DMS 273 (cell line): ENCODE results near the gene NDUFB5.
A peak's percentile ranks its signal among the peaks of the same experiment; 100 is the strongest.
"Not testable (repeated sequence)": the region's sequence is repeated elsewhere in the genome, so short reads cannot be mapped to it uniquely, and the experiment has no call there.

Source experiments
- DNase-seq: peaks from one replicate; lab custom pipeline; 2025; ENCODE audit not compliant: unreplicated experiment; lab: John Stamatoyannopoulos, UW

The NDUFB5 gene

DNA sequence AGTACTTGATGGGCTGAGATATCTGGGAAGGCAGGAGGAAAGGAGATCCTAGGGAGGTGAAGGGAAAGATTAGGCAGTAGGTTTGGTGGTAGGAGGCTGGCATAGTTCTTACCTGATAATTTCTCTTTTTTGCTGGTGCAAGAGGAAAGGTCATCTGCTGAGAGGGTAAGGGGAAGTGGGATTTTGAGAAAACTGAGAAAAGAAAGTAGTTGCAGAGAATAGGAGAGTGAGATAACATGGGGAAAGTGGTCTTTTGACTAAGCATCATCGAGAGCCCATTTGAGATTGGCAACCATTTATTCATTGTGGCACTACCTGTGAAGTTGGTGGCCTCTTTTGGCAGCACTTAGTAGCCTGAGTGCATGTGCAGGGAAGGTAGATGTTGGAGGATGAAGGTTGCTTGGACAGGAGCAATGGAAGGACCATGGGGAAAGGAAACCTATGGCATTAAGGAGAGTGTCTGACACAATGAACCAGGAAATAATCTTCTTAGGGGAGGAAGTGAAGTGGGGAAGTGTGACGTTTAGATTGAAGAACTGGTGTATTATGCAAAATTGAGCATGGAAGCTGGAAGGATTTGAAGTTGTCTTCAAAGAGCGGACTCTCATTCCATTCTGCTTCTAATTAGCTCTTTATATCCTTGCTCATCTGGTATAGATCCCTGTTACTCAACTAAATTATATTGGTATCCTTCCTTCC lies 26.3 kb downstream of the NDUFB5 start:
- DNase-seq, result no peak

DNA sequence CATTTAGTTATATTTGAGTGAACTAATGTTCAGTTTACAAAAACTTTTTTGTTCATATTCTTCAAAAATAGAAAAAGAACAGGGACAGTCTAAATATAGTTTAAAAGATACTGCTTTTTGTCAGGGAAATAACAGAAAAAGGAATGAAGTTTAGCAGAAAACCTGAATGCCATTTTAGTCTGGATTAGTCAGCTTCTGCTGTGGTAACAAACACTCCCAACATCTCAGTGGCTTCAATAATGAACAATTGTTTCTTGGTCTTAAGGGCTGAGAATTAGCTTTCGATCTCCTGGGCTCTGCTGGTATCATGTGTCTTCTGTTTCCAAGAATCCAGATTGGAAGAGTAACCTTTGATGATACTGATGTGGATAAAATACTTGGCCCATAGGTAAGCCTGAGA lies 35.9 kb downstream of the NDUFB5 start:
- DNase-seq, result no peak

DNA sequence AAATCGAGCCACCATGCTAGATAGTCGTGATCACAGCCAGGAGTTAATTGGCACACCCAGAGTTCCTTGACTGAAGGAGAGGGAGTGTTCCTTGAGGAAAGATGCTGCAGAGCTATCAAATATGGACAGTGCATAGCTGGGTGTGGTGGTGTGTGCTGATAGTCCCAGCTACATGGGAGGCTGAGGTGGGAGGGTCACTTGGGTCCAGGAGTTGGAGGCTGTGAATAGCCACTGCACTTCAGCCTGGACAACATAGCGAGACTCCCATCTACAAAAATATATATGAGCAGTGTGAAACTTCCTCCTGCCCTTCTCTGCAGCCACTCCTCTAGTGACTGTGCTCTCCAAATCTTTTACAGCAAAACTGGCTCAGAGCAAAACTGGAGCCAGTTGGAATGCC lies 38.3 kb downstream of the NDUFB5 start:
- no peak for DNase-seq

DNA sequence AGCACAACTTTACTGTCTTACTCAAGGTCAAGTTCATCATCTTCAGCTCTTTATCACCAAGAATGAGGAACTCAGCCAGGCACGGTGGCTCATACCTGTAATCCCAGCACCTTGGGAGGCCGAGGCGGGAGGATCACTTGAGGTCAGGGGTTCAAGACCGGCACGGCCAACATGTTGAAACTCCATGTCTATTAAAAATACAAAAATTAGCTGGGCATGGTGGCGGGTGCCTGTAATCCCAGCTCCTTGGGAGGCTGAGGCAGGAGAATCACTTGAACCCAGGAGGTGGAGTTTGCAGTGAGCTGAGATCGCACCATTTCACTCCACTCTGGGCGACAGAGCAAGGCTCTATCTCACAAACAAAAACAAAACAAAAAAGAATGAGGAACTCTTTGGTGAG lies 39.2 kb downstream of the NDUFB5 start:
- not testable (repeated sequence) for DNase-seq

DNA sequence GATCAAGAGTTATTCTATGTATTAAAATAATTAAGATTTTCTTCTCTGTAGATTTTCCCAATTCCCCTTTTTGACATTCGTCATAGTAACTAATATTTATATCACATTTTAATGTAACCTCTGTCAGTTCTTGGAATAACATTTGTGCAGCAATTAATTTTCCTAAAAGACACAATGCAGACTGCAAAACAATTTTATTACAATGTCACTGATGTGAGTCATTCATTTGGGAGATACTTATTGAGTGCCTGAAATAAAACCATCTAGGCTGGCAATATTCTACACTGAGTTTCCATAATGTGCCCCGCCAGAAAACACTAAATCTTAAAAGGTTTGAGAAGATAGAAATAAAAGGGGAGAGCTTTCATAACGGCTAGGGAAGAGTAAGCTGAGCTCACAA lies 41.6 kb downstream of the NDUFB5 start:
- DNase-seq, result no peak

DNA sequence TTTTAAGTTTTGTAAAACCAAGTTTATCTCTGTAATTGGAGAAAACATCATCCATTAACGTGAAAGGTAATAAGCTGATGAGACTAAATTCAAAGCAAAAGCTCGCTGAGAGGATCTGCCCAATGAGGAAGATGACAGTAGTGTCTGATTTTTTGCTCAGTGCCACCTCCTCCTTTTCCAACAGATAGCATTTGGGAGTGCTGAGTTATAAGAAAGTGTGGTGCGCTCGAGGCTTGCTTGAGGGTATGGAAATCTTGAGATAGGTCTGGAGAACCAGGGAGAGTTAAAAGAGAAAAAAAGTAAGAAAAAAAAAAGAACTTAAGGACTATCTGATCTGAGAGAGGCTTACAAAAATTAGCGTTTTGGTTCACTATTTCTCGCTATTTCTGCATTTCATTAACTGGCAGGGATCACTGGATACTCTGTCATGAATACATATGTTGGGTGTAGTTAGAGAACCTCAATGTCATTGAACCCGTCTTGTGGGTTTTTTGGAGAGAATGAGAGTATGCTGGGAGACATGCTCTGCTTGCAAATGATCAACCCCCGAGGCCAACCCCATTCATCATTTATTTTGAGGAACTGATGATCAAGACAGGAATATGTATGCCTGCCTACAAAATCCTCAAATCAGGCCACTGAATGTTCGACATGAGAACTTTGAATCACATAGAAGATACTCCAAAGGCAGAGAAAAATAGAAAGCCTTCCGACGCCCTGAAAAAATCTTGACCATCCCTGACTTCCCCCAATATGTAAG lies 47.3 kb downstream of the NDUFB5 start:
- DNase-seq, result no peak

DNA sequence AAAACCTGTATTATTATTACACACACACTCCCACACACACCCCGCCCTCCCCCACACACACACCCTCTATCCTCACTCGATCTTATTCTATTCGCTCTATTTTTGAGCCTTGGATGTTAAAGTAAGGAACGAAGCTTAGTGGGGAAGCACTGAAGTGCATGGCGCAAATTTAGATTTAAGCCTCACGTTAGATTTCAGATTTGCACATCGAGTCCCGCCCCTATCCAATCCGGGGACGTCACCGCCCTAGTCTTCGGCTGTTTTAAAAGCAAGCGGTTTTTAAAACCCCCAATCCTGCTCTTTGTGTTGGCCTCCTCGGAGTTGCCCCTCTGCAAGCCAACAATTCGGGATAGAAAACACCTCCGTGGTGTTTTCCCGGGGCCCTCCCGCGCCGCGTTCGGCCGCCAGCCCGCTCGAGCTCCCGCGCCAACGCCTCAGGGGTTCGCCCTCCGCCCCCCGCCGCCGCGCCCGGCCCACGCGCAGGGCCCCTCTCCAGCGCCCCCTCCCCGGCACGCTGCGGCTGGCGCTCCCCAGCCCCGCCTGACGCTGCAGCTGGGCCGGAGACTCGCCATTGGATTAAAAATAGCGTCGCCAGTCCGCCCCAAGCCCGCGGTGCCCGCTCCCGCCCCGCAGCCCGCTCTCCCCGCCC lies 48.0 kb downstream of the NDUFB5 start, which contains the start of gene USP13:
Gene USP13, plus strand, starts transcription at position 594 of the 649 bp plus-strand sequence. CDS start 186 bp downstream, outside the sequence.
- DNase-seq, result peak; percentile 97

DNA sequence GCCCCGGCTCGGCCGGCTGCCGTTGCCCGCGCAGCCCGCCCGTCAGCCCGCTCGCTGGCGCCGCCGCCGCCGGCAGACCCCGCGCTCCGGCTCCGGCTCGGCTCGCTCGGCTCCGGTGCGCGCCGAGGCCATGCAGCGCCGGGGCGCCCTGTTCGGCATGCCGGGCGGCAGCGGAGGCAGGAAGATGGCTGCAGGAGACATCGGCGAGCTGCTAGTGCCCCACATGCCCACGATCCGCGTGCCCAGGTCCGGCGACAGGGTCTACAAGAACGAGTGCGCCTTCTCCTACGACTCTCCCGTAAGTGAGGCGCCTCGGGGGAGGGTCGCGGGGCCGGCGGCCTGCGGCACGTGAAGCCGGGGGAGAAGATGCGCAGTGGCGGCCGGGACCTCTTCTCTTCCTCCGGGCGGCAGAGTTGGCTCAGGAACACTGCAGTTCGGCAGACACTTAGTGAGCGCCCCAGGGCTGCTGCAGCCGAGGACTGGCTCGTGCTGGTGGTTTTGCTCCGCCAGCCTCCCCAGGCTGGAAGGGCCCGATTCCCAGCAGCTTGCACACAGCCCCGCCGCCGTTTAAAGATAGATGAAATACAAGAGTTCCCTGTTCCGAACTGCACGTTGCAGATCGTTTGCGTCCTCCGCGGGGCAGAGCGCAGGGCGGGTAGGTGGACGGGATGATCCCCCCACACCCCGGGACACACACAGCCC lies 48.7 kb downstream of the NDUFB5 start:
- peak; percentile 92 for DNase-seq

DNA sequence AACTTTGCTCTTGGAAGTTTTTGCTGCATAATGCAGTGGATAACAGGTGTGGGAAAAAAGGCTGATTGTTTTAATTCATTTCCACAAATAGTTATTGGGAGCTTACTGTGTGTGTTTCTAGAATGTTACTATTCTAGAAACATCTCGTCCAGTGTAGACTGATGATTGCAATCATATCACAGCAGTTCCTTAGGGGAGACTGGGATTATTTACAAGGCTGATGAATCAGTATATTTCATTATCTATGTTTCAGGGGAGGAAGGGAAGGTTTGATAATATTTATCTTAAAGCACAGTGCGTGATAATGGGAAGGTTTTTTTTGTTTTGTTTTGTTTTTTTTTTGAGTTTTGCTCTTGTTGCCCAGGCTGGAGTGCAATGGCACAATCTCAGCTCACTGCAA lies 50.6 kb downstream of the NDUFB5 start:
- DNase-seq, result no peak

DNA sequence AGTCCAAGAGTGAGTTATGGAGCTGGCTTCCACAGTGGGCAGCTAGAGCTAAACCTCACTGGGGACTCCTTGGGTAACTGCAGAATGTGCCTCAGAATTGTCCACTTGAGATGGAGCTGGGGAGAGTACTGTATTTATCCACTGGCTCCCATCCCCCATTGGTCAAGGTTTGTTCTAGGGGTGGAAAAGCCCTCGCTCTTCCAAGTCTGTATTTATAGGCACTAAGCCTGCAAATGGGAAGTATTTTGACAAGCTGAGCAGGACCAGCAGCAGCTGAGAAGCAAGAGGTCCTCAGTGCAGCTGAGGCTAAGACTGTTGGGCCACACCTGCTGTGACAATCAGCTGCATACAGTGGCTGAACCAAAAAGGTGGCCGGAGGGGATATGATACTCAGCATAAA lies 54.0 kb downstream of the NDUFB5 start:
- DNase-seq, result no peak

DNA sequence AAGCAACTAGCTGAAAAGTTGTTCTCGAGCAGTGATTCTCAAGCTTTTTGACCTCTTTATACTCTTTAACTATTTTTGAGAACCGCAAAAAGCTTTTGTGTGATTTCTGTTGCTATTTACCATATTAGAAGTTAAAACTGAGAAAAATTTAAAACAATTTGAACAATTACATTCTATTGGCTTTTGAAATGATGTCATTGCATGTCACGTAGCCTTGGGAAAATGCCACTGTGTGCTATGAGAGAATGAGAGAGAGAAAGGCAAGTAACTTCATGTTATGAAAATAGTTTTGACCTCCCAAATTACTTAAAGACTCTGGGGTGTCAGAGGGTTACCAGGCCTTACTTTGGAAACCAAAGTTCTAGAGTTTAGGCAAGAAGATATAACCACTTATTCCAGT lies 56.3 kb downstream of the NDUFB5 start:
- DNase-seq, result no peak

DNA sequence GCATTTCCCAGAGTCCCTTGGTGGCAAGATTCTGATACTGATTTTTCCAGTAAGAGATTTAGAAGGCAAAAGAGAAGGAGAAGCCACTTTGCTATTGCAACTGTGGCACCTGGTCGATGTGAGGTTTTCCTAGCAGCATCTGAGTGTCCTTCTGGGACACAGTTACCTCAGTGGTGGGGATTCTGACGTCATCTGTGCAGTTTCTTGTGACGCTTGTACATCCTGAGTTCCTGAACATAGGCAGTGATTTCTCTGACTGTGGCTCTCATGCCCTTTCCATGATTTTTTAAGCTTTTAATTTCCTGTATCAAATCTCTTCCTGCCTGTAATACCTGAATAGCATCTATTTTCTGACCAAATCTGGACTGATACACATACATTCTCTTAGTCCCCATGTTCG lies 57.2 kb downstream of the NDUFB5 start:
- no peak for DNase-seq

DNA sequence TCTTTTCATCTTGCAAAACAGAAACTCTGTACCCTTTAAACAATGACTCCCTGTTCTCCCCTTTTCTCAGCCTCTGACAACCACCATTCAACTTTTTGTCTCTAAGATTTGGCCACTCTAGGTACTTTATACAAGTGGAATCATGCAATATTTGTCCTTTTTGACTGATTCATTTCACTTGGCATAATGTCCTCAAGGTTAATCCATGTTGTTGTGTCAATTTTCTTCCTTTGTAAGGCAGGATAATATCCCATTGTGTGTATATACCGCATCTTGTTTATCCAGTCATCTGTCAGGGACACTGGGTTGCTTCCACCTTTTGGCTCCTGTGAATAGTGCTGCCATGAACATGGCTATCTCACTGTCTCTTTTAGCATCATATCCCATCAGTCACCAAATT lies 58.5 kb downstream of the NDUFB5 start:
- no peak for DNase-seq

DNA sequence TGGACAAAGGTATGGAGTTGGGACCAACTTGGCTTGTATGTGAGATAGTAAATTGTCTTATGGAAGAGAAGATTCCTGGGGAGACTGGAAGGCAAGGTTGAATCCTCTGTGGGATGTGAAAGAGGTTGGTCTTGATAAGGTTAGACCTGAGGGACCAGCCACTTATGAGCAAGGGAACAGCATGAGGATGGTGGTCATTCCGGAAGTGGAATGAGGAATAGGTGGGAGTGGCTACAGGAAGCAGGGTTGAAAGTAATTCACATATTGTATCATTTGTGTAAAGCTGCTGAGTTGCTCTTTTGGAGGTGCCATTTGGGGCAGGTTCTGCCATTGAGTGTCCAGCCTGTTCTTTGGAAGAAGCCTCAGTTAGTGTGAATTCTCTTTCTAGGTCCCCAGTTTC lies 61.4 kb downstream of the NDUFB5 start:
- no peak for DNase-seq

DNA sequence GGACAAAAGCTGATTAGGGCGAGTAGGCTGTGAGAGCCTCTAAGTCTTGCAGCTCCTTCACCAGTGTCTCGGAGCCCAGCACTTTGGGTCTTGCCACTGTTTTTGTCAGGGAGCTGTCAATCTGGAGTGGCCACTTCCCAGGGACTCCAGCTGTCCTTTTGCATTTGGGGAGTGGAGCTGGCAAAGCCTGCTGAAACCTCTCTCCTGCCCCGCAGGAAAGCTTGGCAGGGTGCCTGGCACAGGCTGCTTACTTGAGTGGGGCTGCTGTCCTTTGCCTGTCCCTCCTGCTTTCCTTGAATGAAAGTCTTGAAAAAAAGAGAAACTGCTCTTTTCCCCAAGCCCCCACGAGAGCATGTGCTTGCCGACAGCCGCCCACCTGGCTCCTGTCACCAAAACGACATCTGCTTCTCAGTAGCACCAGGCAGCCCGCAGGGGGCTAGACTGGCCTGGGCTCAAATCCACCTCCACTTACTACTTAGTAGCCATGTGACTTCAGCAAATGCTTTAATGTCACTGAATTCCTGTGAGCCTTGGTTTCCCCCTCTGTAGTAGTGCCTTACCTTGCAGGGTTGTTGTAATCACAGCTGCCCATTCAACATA lies 61.9 kb downstream of the NDUFB5 start:
- peak; percentile 96 for DNase-seq

DNA sequence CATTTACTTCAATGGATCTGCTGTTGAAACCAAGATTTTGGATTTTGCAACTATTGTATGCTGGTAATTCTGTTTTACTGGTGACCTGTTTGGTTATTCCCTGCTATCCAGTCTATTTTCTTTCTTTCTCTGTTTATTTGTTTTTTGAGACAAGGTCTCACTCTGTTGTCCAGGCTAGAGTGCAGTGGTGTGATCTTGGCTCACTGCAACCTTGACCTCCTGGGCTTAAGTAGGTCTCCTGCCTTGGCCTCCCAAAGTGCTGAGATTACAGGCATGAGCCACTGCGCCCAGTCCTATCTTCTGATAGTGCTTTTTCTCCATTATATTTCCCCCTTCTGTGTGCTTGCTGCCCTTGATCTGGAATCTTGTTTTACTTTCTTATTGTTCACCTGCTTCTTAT lies 63.8 kb downstream of the NDUFB5 start:
- no peak for DNase-seq

DNA sequence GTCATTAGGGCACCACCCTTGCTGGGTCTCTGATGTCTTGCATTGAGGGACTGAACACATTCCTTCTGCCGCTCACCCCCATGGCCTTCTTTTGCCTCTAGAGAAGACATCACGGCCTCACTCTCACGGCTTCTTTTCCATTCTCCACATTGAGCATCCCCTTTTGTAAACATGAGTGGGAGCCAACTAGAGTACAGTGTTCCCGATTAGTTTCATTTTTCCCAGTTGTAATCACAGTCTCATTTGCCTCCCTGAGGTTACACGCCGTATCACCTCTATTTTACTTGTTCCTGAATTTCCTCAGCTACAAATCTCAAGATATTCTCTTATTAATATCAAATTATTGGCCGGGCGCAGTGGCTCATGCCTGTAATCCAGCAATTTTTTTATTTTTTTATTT lies 65.7 kb downstream of the NDUFB5 start:
- no peak for DNase-seq

DNA sequence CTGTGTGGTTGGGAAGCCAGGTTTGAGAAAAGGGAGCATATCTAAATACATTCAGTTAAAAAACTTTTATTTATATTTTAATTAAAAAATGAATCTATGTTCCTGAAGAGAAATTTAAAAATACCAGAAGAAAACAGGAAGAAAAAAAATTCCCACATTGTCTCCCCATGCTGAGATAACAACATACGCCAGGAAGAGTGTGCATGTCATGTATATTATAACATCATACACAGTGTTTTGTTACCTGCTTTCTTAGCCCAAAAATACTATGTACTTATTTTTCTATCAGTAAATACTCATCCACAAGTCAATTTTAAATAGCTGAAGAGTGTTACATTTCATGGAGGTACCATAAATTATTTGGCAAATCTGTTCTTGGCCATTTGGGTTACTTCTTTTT lies 66.7 kb downstream of the NDUFB5 start:
- DNase-seq, result no peak

DNA sequence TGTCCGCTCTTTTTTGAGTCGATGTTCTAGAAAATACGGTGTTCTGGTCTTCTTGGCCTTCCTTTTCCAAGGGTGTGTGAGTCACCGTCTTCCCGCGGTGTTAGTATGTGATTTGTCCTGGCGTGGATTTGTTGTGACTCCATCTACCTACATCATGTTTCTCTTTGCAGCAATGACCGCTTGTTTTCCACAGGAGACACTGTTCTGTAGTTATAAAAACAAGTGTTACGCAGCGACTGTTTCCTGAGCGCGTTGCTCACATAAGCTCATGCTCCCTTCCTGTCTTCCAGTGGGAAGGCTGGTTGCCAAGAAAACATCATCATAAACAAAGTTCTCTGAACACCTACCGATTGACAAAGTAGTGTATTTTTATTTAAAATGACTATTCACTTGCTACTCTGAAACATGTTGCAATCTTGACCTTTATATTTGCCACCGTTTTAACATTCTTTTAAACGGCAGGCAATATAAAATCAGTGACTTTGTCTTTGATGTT lies 67.2 kb downstream of the NDUFB5 start:
- DNase-seq, result no peak

DNA sequence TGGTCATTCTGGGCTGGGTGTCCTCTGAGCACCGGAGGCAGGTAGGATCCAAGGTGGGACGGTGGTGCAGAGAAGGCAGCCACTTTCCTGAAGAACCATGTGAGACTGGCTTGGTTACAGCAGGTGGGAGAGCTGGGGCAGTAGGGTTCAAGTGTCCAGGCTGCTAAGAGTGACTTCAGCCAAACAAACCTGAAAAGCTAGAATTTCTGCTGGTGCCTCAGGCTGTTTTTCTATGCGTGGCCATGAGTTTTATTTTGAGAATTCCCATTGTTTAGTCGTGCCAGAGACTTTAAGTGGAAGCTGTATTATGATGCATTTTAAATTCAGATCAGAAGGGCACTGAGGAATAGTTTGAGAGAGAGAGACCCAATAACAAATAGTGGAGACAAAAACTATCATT lies 68.3 kb downstream of the NDUFB5 start:
- DNase-seq, result no peak

DNA sequence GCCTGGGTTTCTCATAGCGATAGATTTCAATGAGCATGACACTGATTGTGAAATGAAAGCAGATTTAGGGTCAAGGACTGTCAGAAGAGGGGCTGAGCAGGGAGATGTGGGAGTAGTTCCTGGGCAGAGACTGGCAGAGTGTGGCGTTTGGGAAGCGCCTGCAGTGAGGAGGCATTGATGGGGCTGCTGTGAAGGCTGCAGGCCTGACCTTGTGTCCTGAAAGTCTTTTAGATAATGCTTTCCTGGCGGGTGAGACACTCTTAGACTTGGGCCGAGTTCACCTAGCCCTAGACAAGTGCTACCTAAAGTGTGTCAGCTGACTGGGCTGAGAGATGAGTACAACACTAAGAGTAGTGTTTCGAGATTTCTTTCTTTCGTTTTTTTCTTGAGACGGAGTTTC lies 68.9 kb downstream of the NDUFB5 start:
- DNase-seq, result no peak
